Measurements from ENCODE around the gene SEPTIN10.

SEPTIN10 gene

GRCh38 chr2:109529532-109530449 lies 84.0 kb downstream of the SEPTIN10 start:
- H3K4me1 ChIP-seq (ENCODE audit: control insufficient read depth, insufficient read depth, low read length): no peaks in the 10 kb centered on the region
- no peaks in the 10 kb centered on the region for H3K27me3 ChIP-seq (ENCODE audit: control insufficient read depth, insufficient read depth, low read length)
- no peaks in the 10 kb centered on the region for H3K36me3 ChIP-seq (ENCODE audit: control insufficient read depth, insufficient read depth, low read length)
- no peak overlapping the region for H3K9ac ChIP-seq (ENCODE audit: low read length)
- no peak overlapping the region for H3K27ac ChIP-seq (ENCODE audit: low read depth, low read length)
- no peak overlapping the region for H3K4me3 ChIP-seq (ENCODE audit: low read length)

DNA sequence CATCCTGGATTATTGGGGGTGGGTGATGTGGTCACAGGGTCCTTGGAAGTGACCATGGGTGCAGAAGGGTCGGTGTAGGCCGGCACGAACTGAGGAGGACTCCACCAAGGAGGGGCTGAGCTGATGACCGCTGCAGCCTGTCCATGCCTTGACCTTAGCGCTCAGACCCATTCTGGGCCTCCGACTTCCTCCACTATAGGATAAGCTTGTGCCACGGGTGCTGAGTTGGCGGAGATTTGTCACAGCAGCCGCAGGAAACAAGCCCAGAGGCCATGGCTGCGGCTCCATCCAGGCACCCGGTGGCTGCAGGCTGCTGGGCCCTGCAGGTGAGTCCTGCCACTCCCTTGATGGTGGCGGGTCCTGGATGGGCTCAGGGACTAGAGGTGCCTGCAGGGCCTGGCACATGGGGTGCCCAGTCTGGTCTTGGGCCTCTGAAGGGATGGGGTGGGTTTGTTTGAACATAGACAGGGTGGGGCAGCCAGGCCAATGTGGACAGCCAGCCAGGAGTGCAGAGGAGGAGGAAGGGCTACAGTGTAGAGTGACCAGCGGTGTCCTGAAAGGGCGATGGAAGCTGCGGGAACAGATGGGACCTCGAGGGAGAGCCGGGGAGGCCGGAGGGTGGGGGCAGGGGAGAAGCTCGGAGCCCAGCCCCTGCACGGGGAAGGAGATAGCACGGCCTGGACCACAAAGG lies 84.8 kb downstream of the SEPTIN10 start:
- Histone ChIP-seq H3K9ac (ENCODE audit: low read length) (no peak overlapping the region), H3K27me3 (ENCODE audit: control insufficient read depth, insufficient read depth, low read length) (no peaks in the 10 kb centered on the region), H3K27ac (ENCODE audit: low read depth, low read length) (no peak overlapping the region), H3K4me3 (ENCODE audit: low read length) (no peak overlapping the region), H3K4me1 (ENCODE audit: control insufficient read depth, insufficient read depth, low read length) (no peaks in the 10 kb centered on the region), H3K36me3 (ENCODE audit: control insufficient read depth, insufficient read depth, low read length) (no peaks in the 10 kb centered on the region)

DNA sequence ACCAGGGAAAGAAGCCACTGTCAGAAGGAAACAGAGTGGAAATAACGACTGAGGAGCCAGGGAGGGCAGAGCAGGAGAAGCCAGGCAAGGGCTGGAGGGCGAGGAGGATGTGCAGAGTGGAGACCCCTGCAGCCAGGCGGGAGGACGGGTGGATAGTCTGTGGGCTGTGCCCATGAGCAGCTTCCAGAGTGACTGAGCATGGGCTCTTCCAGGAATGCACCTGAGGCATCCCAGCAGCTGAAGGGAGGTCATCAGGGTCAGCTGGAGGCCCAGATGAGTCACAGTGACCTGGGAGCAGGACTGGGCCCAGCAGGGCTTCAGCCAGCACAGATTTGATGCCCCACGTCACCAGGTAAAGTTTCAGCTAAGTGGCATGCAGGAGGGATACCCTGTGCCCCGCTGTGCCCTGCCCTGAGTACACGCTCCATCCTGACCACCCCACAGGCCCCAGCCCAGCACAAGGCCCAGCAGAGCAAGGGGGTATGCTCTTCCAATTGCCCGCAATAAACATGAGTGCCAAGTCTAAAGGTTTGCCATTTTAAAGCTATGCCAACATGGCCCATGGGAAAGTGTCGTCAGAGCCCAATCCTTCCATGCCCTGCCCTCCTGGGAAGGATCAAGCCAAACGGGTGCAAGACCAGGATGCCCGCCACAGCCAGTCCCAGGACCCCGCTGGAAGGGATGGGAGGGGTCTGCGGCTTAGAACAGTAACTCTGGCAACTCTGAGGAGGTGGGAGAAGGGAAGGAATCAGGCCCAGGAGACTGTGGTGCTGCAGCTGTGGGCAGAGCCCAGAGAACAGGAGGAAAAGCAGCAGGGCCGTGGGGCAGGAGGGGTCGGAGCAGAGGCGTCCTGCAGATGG lies 85.7 kb downstream of the SEPTIN10 start:
- no peak overlapping the region for H3K27ac ChIP-seq (ENCODE audit: low read depth, low read length)
- no peaks in the 10 kb centered on the region for H3K4me1 ChIP-seq (ENCODE audit: control insufficient read depth, insufficient read depth, low read length)
- H3K36me3 ChIP-seq (ENCODE audit: control insufficient read depth, insufficient read depth, low read length): no peaks in the 10 kb centered on the region
- no peaks in the 10 kb centered on the region for H3K27me3 ChIP-seq (ENCODE audit: control insufficient read depth, insufficient read depth, low read length)
- no peak overlapping the region for H3K9ac ChIP-seq (ENCODE audit: low read length)
- H3K4me3 ChIP-seq (ENCODE audit: low read length): no peak overlapping the region

GRCh38 chr2:109527079-109527478 lies 86.7 kb downstream of the SEPTIN10 start:
- Histone ChIP-seq H3K4me3 (ENCODE audit: low read length) (no peak overlapping the region), H3K36me3 (ENCODE audit: control insufficient read depth, insufficient read depth, low read length) (no peaks in the 10 kb centered on the region), H3K27me3 (ENCODE audit: control insufficient read depth, insufficient read depth, low read length) (no peaks in the 10 kb centered on the region), H3K4me1 (ENCODE audit: control insufficient read depth, insufficient read depth, low read length) (no peaks in the 10 kb centered on the region), H3K9ac (ENCODE audit: low read length) (no peak overlapping the region), H3K27ac (ENCODE audit: low read depth, low read length) (no peak overlapping the region)

DNA sequence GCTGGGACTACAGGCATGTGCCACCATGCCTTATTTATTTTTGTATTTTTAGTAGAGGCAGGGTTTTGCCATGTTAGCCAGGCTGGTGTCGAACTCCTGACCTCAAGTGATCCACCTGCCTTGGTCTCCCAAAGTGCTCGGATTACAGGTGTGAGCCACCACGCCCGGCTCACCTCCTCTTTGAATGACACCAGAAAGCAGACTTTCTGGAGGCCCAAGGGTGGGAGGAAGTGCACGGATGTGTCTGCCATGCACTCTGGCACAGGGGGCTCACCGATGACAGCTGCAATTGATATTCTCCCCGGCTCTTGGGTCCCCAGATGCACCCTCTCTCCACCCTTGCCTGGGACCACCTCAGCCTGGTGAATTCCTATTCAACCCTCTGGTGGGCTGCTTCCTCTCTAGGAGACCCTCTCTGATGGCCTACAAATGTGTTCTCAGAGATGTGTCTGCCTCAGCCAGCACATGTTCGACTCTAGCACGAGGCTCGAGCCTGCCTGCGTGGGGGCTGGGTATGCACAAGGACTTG lies 87.3 kb downstream of the SEPTIN10 start:
- Histone ChIP-seq H3K27me3 (ENCODE audit: control insufficient read depth, insufficient read depth, low read length) (no peaks in the 10 kb centered on the region), H3K36me3 (ENCODE audit: control insufficient read depth, insufficient read depth, low read length) (no peaks in the 10 kb centered on the region), H3K9ac (ENCODE audit: low read length) (no peak overlapping the region), H3K4me1 (ENCODE audit: control insufficient read depth, insufficient read depth, low read length) (no peaks in the 10 kb centered on the region), H3K27ac (ENCODE audit: low read depth, low read length) (no peak overlapping the region), H3K4me3 (ENCODE audit: low read length) (no peak overlapping the region)

GRCh38 chr2:109525836-109526235 lies 87.9 kb downstream of the SEPTIN10 start:
- no peaks in the 10 kb centered on the region for H3K4me1 ChIP-seq (ENCODE audit: control insufficient read depth, insufficient read depth, low read length)
- no peak overlapping the region for H3K27ac ChIP-seq (ENCODE audit: low read depth, low read length)
- no peaks in the 10 kb centered on the region for H3K36me3 ChIP-seq (ENCODE audit: control insufficient read depth, insufficient read depth, low read length)
- no peak overlapping the region for H3K4me3 ChIP-seq (ENCODE audit: low read length)
- H3K9ac ChIP-seq (ENCODE audit: low read length): no peak overlapping the region
- H3K27me3 ChIP-seq (ENCODE audit: control insufficient read depth, insufficient read depth, low read length): no peaks in the 10 kb centered on the region

- no peak overlapping the region for H3K27ac ChIP-seq (ENCODE audit: low read depth, low read length)
- H3K27me3 ChIP-seq (ENCODE audit: control insufficient read depth, insufficient read depth, low read length): no peaks in the 10 kb centered on the region
- H3K9ac ChIP-seq (ENCODE audit: low read length): no peak overlapping the region
- no peaks in the 10 kb centered on the region for H3K36me3 ChIP-seq (ENCODE audit: control insufficient read depth, insufficient read depth, low read length)
- no peak overlapping the region for H3K4me3 ChIP-seq (ENCODE audit: low read length)
- no peaks in the 10 kb centered on the region for H3K4me1 ChIP-seq (ENCODE audit: control insufficient read depth, insufficient read depth, low read length)
These were observed 90.0 kb downstream of the SEPTIN10 start for GRCh38 chr2:109523536-109524361.

- no peaks in the 10 kb centered on the region for H3K27me3 ChIP-seq (ENCODE audit: control insufficient read depth, insufficient read depth, low read length)
- no peak overlapping the region for H3K9ac ChIP-seq (ENCODE audit: low read length)
- no peaks in the 10 kb centered on the region for H3K4me1 ChIP-seq (ENCODE audit: control insufficient read depth, insufficient read depth, low read length)
- no peaks in the 10 kb centered on the region for H3K36me3 ChIP-seq (ENCODE audit: control insufficient read depth, insufficient read depth, low read length)
- no peak overlapping the region for H3K27ac ChIP-seq (ENCODE audit: low read depth, low read length)
- no peak overlapping the region for H3K4me3 ChIP-seq (ENCODE audit: low read length)
These were observed 90.6 kb downstream of the SEPTIN10 start for GRCh38 chr2:109523121-109523520.

- Histone ChIP-seq H3K27me3 (ENCODE audit: control insufficient read depth, insufficient read depth, low read length) (no peaks in the 10 kb centered on the region), H3K9ac (ENCODE audit: low read length) (no peak overlapping the region), H3K4me1 (ENCODE audit: control insufficient read depth, insufficient read depth, low read length) (no peaks in the 10 kb centered on the region), H3K4me3 (ENCODE audit: low read length) (no peak overlapping the region), H3K27ac (ENCODE audit: low read depth, low read length) (no peak overlapping the region), H3K36me3 (ENCODE audit: control insufficient read depth, insufficient read depth, low read length) (no peaks in the 10 kb centered on the region)
These were observed 91.7 kb downstream of the SEPTIN10 start for GRCh38 chr2:109522063-109522374.

- no peak overlapping the region for H3K4me3 ChIP-seq (ENCODE audit: low read length)
- no peaks in the 10 kb centered on the region for H3K4me1 ChIP-seq (ENCODE audit: control insufficient read depth, insufficient read depth, low read length)
- no peaks in the 10 kb centered on the region for H3K36me3 ChIP-seq (ENCODE audit: control insufficient read depth, insufficient read depth, low read length)
- H3K27me3 ChIP-seq (ENCODE audit: control insufficient read depth, insufficient read depth, low read length): no peaks in the 10 kb centered on the region
- no peak overlapping the region for H3K27ac ChIP-seq (ENCODE audit: low read depth, low read length)
- H3K9ac ChIP-seq (ENCODE audit: low read length): no peak overlapping the region
These were observed 92.3 kb downstream of the SEPTIN10 start for GRCh38 chr2:109521233-109522062.

DNA sequence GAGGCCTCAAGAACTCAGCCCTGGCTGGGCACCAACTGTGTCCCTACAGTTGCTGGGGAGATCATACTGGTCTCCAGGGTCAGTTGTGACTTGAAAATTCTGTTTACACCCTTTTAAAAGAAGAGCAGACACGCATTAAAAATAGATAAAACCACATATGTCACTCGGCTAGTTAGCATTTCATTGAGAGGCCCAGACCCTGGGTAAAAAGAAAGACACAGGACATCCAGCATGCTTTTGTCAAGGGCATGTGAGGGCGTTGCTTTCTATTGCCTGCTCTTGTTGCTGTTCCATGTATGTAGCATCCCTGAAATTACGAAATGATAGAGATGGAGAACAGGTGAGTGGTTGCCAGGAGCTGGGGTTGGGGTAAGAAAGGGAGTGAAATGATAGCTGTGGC lies 94.3 kb downstream of the SEPTIN10 start:
- Histone ChIP-seq H3K27ac (ENCODE audit: low read depth, low read length) (no peak overlapping the region), H3K36me3 (ENCODE audit: control insufficient read depth, insufficient read depth, low read length) (no peaks in the 10 kb centered on the region), H3K27me3 (ENCODE audit: control insufficient read depth, insufficient read depth, low read length) (no peaks in the 10 kb centered on the region), H3K4me1 (ENCODE audit: control insufficient read depth, insufficient read depth, low read length) (peaks cover 8% of the 10 kb centered on the region), H3K9ac (ENCODE audit: low read length) (no peak overlapping the region), H3K4me3 (ENCODE audit: low read length) (no peak overlapping the region)

Data from rectal smooth muscle tissue (tissue), 1 donor.